HG03103 (cell line): ENCODE measurements around the gene PTPRZ1.

ENCODE experiments used
- ATAC-seq: cut with Tn5 transposase; IDR thresholded peaks from one replicate; pipeline ENCODE4 v1.9.1; 2021; ENCODE audit warnings: low read depth; ENCODE audit not compliant: unreplicated experiment

The PTPRZ1 gene

GRCh38 chr7:122035876-122036275, 162.9 kb downstream of the PTPRZ1 start:
- no peak for ATAC-seq

- no peak for ATAC-seq
Measured at GRCh38 chr7:122038134-122038533, 165.2 kb downstream of the PTPRZ1 start.

- ATAC-seq = no peak
Measured at GRCh38 chr7:122038904-122039303, 165.9 kb downstream of the PTPRZ1 start.

- no peak for ATAC-seq
Measured at GRCh38 chr7:122040147-122040546, 167.2 kb downstream of the PTPRZ1 start.

- no peak for ATAC-seq
Measured at GRCh38 chr7:122046402-122046801, 173.4 kb downstream of the PTPRZ1 start.

GRCh38 chr7:122054393-122054792, 181.4 kb downstream of the PTPRZ1 start:
- ATAC-seq = no peak

GRCh38 chr7:122055073-122055472, 182.1 kb downstream of the PTPRZ1 start:
- ATAC-seq = no peak

- ATAC-seq = no peak
Measured at GRCh38 chr7:122056977-122057376, 184.0 kb downstream of the PTPRZ1 start.

GRCh38 chr7:122059542-122059941, 186.6 kb downstream of the PTPRZ1 start:
- no peak for ATAC-seq

- ATAC-seq = no peak
Measured at GRCh38 chr7:122063146-122063545, 190.2 kb downstream of the PTPRZ1 start.

- ATAC-seq = no peak
Measured at GRCh38 chr7:122064971-122065370, 192.0 kb downstream of the PTPRZ1 start.

GRCh38 chr7:122067077-122067476, 194.1 kb downstream of the PTPRZ1 start:
- no peak for ATAC-seq

GRCh38 chr7:122068046-122068445, 195.1 kb downstream of the PTPRZ1 start:
- ATAC-seq = no peak

GRCh38 chr7:122068999-122069398, 196.0 kb downstream of the PTPRZ1 start:
- no peak for ATAC-seq

GRCh38 chr7:122070062-122070461, 197.1 kb downstream of the PTPRZ1 start:
- no peak for ATAC-seq

- ATAC-seq = no peak
Measured at GRCh38 chr7:122070834-122071233, 197.9 kb downstream of the PTPRZ1 start.

GRCh38 chr7:122072272-122072671, 199.3 kb downstream of the PTPRZ1 start:
- ATAC-seq = no peak

GRCh38 chr7:122072924-122073599, 200.1 kb downstream of the PTPRZ1 start:
- no peak for ATAC-seq

GRCh38 chr7:122073635-122074034, 200.7 kb downstream of the PTPRZ1 start:
- no peak for ATAC-seq

GRCh38 chr7:122082160-122082559, 209.2 kb downstream of the PTPRZ1 start:
- ATAC-seq = no peak

- ATAC-seq = no peak
Measured at GRCh38 chr7:122082670-122083069, 209.7 kb downstream of the PTPRZ1 start.

- ATAC-seq = peak; percentile 98
Measured at GRCh38 chr7:122092964-122093797, 220.2 kb downstream of the PTPRZ1 start.
